Activated naive CD4-positive, alpha-beta T cell (primary cell): ENCODE measurements around the gene TLE2.

ENCODE experiments used
- DNase-seq, 4 experiments: peaks; one replicate each; lab custom pipeline; 2025; lab: John Stamatoyannopoulos, UW

The TLE2 gene

DNA sequence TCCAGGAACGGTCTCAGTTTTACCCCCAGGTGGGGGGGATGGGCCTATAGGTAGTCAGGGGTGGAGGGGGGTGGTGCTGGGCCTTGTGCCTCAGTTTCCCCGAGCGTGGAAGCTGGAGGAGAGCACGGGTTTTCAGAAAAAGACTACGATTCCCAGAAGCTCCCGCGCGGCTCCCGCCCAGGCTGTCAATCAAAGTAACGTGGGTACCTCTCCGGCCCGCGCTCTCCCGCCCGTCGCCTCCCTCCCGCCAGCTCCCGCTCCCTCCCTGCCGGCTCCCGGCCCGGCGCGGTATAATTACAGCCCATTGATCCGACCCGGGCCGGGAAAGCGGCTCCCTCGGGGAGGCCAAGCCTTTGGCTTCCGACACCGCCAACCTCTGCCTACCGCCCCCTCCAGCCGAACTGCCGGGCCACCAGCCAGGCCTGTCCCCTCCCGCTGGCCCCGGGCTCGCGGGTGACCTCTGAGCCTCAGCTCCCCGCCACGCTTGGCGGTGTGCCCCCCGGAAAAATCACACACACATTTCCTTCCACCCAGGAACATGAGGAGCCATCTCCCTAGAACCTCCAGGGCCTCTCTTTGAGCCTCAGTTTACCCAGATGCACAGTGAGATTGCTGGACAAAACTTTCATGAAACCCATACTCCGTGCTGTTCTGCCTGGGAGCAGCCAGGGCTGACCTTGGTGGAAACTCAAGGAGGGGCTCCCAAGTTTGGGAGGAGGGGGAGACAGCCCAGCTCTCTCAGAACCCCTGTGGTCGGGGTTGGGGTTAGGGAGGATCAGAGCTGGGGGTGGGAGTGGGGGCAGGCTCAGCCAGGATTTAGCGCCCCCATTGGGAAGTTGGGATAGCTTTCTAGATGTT is 7.3 kb upstream of the TLE2 start:
- peak; percentile 45 to 66 (median 56) for DNase-seq

DNA sequence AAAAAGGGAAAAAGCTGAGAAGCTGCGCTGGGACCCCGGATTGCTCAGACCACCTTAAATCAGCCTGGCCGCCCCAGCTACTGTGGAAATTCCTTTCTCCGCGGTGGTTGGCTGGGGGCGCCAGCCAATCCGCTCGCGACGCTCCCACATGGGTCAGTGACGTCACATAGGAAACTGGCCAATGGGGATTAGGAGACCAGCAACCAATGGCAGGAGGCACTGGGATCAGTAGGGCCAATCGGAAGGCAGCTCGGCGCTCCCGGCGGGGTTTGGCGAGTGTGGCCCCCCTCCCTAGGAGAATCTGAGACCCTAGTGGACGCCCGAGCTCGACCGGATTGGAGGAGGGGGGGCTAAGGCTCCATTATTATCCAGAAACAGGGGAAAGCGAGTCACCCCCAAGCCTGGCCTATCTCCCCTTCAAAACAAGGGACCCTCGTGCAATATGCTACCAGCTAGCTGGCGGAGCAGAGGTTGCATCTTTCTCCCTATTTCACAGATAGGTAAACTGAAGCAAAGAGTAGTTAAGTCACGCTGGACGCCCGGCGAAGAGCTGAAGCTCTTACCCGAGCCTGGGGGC is 6.5 kb upstream of the TLE2 start:
- DNase-seq: peak; percentile 70 to 86 (median 84)

DNA sequence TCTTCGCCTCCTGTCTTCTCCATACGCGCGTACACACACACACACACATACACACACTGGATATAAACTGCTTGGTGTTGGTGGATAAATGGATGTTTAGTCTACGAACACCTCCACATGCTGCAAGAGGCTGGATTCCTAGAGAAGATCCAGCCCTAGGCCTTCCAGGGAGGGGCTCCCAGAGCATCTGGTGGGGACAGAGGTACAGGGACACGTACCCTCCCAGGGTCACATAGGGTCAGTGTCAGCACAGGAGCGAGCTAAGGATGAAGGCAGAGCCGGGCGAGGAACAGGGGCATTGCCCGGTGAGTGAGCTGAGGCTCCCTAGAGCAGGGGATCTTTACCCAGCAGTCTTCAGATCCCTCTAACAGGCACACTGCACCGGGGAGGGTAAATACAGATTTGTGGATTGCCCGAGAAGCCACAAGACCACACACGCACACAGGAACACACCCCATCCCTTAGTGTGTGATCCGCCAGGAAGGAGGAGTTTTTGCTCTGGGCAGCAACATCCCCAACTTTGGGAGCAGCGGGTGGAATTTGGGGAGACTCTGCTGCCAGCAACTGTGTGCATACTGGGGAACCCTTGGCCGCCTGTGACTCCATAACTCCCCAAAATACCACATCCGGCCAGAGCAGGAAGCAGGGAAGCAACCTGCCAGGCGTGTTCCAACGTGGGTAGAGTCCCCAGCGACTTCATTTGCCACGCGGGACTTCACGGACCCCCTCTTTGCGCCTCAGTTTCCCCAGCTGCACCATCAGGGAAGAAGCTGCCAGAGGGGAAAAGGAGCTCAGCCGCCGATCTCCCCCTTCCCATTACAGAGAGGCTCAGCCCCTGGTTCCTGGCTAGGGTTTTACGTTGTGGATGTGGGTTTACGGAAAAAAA is 5.8 kb upstream of the TLE2 start:
- DNase-seq: peak in 1 of 4 experiments; percentile 33

DNA sequence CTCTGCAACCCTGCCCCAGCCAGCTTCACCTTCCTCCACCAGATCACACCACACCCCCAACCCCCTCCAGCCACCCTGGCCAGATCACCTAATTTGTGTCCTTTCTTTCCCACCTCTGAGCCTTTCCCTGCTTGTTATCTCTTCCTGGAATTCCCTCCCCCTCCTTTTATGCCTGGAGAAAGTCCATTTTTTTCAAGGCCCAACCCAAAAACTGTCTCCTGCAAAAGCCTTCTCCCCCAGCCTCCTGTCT is 5.3 kb upstream of the TLE2 start:
- no peak for DNase-seq

DNA sequence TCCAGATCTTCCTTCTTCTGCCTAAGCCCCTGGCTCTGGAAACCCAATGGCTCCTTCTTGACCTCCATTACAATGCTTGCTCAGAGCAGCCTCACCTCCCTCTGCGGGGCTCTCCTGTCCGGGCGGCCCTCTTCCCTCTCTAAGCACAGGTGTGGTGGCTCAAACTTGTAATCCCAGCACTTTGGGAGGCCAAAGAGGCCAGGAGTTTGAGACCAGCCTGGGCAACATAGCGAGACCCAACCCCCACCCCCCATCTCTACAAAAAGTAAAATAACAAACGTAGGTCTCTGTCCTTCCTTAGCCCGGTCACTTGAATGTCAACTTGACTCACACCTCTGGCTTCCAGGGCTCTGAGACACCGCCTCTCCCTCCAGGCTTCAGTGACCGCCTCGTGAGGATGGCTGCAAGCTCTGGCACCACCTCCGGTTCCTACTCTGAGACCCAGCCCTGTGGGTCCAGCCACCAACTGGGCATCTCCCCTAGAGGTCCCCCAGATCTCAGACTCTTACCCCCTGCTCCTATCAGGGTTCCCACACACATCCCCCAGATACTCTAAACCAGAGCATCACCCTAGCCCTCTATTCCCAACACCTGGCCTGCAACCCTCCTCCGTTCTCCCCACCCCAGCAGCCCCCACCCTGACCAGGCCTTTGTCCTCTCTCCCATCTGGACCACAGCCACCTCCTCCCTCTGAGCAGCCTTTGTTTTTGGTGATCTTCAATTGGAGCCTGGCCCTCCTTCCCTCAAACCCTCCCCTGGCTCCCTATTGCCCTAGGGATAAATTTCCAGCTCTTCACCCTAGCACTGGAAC is 4.7 kb upstream of the TLE2 start:
- no peak for DNase-seq

DNA sequence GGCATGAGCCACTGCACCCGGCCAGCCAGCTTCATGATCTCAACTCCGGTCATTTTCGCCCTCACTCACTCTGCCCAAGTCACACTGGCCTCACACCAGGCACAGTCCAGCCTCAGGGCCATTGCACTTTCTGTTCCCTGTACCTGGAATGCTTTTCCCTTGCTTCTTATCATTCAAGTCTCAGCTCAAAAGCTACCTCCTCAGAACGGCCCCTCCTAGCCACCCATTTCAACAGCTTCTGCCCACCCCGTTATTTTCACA is 2.5 kb upstream of the TLE2 start:
- no peak for DNase-seq

DNA sequence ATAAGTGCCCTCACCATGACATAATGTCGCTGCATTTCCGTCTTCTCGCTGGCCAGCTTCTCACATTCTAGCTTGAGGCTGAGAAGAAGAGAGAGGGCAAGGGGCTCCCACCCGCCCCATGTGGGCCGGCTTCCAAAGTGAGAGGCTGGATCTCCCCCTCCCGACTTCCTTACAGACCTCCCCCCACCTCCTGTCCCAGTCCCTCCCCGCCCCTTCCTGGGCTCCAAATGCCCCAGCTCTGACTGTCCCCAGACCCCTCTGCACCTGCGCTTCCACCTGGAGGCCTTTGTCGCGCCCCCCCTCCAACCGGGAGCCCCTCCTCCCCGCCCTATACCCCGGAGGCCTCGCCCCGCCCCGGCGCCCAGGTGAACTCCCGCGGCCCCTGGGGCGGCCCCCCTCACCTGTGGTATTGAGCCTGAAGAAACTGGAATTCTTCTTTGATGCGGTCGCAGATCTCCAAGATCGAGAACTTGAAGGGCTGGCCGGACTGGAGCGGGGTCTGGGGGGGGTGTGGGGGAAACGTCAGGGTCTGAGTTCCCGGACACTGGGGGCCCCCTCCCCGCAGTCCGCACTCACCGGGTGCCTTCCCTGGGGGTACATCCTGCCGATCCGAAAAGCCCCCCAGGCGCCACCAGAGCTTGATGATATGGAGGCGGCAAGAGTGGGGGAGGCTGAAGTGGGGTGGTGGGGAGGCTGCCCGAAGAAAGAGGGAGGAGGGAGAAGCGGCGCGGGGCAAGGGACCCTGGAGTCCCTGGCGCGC is 595 bp downstream of the TLE2 start:
- no peak for DNase-seq

DNA sequence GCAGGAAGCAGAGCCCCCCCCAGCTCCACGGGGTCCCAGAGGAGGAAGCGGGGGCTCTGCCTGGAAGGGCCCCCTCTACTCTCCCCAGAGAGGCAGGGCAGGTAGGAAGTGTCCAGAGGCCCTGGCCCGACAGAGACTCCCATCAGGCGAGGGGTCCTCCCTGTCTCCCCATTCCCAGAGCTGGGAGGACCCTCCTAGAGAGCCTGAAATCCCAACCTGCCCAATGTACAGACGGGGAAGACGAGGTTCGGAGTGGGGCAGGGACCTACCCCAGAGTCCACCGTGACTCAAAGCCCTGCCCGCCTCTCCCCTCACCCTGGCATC is 1.1 kb downstream of the TLE2 start:
- no peak for DNase-seq

DNA sequence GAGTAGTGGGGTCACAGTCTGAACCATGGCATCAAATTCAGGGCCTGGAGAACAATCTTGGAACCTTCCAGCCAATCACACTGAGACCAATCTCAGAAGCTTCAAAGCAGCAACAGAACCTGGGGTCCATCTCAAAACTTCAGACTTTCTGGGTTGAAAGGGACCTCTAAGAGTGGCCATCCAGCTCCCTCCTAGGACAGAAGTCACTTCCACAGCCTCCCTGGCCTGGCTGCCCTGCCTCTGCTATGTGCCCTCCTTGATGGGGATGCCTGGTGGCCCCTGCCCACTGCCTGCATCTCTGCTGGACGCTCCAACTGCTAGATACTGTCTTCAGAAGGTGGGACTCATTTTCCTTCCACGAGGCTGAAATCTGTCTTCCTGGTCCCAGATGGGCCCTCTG is 1.8 kb downstream of the TLE2 start:
- DNase-seq: no peak

DNA sequence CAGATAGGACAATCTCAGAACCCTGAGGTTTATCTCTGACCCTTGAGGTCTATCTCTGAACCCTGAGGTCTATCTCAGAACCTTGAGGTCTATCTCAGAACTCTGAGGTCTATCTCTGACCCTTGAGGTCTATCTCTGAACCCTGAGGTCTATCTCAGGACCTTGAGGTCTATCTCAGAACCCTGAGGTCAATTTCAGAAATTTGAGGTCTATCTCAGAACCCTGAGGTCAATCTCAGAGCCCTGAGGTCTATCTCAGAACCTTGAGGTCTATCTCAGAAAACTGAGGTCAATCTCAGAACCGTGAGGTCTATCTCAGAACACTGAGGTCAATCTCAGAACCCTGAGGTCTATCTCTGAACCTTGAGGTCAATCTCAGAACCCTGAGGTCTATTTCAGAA is 2.3 kb downstream of the TLE2 start:
- no peak for DNase-seq

DNA sequence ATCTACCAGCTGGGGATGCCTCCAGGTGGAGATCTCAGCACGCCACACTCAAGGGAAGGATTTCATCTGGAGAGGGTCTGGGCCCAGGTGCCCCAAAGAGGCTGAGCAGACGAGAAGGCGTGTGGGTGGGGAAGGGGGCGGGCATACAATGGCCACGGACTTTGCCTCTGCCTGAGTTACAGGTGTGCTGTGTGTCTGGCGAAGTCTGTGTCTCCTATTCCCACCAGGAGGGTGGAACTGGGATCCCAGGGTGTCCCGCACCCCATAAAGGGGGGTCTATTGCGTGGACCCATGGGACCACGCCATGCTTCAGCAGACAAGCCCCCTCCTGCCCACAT is 3.6 kb downstream of the TLE2 start:
- DNase-seq: no peak

DNA sequence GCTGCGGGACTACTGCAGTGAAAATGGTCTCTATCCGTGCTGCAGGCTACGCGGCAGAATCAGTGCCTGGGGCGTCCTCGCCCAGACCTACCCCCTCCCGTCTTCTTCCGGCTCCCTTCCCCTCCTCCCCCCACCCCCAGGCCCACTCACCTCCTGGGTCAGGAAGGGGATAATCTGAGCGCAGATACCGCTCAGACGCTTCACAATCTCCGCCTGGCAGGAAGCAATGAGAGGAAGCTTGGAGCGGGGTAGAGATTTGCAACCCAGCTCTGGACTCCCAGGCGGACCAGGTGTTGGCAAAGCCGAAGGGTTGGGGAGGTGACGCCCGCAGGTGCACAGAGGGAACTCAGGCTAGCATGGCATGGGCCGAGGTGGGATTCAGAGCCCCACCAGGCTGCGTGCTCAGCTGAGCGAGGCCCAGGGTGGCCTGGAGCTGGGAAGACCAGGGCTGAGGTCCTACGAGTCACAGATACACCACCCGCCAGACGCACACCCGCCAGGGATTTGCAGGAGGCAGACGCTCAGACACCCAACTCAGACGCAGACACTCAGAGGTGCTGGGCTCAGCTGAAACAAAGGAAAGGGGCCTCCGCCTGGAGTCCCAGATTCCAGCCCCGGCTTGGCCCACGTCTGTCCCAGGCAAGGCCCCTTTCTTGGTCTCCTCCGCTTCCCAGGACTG is 4.1 kb downstream of the TLE2 start:
- no peak for DNase-seq

DNA sequence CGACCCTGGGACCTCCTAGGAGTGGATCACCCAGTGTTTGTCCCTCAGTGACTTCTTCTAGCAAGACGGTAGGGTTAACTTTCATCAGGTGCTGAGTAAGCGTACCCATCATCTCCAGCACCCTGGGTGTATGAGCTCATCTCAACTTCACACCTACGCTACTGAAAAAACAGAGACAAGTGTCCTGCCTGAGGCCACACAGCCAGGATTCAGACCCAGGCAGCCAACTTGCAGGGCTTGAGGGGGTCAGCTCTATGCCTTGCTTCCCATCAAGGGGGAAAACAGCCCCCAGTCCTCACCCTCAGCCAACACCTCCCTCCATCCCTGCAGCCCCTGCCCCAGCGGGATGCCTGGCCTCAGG is 4.6 kb downstream of the TLE2 start:
- no peak for DNase-seq

DNA sequence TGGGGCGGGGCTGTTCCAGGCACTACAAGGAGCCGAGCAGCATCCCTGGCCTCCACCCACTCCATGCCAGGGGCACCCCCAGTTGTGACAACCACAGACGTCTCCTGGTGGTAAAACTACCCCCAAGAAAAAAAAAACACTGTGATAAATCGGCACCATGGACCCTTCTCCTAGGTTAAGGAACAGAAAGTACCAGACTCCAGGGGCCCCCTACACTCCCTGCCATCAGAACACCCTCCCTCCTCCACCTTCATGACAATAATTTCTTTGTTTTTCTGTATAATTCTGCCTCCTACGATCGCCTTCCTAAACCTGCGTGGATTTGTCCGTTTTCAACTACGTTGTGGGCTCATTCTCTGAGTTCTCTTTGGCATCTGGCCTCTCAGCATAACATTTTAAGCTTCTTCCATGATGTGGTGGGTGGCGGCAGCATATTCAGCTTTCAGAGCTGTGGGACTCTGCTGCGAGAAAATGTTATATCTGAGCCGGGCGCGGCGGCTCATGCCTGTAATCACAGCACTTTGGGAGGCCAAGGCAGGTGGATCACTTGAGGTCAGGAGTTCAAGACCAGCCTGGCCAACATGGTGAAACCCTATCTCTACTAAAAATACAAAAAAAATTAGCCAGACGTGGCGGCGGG is 8.6 kb downstream of the TLE2 start:
- DNase-seq: no peak

DNA sequence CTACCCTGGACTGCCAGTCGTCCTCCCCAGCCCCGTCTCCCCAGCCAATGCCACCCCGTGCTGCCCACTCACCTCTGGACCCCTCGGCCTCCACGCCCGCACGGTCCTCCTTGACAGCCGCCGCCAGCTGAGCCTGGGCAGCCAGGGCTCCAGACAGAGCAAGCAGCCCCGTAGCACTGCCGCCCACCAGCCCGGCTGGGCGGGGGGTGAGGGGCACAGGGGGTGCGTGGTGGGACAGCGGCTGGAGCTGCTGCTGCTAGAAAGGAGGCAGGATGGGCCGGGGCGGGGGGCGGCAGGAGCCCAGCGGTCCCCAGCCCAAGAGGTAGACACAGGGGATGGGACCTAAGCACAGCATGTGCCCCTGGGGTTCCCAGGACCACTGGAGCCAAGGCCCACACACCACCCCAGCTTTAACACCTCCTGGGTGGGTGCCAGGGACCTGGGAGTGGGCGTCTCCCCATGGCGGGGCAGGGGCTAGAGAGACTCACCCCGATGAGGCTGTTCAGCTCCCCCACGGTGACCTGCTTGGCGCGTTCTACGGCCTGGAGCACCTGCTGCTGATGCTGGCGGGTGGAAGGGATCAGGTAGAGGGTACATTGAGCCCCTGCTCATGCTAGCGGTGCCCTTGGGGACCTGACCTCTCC is 9.7 kb downstream of the TLE2 start:
- DNase-seq: no peak

DNA sequence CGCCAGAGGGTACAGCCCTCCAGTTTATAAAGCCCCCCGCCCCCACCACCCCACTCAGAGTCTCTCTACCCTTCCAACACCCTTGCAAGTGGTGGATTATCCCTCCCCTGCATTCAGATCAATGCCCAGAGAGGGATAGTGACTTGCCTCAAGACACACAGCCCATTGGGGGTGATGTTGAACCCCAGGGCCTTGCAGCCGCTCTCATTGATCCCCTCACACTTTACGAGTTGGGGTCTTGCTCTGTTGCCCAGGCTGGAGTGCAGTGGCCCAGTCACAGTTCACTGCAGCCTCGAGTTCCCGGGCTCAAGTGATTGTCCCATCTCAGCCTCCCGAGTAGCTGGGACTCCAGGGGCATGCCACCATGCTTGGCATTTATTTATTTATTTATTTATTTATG is 11.2 kb downstream of the TLE2 start:
- DNase-seq: no peak

DNA sequence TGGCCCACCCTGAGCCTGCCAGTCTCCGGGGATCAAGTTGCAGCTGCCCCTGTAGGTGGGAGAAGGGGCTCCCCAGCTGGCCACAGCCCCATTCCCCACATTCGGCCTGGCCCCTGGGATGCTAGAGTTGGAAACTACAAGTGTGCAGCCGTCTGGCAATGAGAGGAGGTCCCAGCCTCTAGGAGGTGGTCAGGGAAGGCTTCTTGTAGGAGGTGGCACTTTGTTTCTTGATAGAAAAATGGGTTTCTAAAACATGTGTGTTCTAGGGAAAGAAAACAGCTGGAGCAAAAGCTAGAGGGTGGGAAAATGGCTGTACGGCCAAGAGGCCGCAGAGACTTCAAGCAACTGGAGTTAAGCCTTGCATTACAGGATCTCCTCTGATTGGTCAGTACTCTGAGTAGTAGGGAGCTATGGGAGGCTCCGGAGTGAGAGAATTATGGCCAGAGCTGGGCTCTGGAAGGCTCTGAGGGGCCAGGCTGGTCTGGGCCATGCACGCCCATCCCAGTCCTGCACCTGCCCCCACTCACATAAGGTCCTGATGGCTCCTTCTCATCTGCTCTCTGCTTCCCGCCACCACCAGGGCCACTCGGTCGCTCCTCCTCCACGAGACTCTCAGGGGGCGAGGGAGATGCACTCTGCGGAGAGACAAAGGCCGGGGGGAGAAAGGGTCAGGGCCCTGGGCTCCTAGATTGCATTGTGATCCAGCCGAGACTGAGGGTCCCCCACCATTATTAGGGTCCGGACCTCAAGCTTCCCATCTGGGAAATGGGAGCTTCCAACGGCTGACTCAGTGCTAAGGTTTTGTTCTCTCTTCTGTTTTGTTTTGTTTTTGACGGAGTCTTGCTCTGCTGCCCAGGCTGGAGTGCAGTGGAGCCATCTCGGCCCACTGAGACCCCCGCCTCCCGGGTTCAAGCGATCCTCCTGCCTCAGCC is 13.7 kb downstream of the TLE2 start:
- DNase-seq: no peak

DNA sequence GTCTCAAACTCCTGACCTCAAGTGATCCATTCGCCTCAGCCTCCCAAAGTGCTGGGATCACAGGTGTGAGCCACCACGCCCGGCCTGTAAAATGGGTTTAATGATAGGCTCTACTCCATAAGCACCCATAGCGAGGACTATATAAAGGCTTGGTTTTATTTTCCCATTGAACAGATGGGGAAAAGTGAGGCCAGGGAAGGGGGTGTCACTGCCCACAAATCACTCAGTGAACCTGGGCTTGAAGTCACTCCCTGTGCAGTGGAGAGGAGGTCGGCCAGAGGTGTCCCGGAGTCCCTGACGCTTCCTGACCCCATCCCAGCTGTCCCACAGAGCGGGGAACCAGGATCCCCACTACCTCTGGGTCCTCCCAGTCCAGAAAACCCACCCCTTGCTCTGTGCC is 14.9 kb downstream of the TLE2 start:
- no peak for DNase-seq

DNA sequence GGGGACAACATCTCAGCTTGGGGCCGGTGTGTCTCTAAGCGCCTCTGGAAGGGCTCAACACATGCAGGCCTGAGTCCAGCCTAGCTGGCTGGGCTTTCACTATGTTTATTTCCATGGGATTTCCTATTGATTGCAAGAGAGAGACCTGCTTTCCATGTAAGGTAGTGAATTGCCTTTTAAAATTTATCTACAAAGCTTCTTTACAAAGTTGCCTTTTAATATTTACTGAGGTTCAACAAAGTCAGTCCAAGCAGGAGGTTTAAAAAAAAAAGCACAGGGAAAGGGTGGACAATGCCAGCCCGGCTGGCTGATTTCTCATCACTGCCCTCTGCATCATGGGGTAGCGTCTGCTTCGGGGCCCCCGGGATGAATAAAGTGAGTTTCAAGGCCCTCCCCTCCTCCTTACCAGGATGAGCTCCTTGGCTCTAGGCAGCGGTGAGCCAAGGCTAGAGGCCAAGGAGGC is 15.8 kb downstream of the TLE2 start:
- DNase-seq: no peak
